Measurements from ENCODE around the gene ERGIC1.
A peak's percentile ranks its signal among the peaks of the same experiment; 100 is the strongest.

The ERGIC1 gene

DNA sequence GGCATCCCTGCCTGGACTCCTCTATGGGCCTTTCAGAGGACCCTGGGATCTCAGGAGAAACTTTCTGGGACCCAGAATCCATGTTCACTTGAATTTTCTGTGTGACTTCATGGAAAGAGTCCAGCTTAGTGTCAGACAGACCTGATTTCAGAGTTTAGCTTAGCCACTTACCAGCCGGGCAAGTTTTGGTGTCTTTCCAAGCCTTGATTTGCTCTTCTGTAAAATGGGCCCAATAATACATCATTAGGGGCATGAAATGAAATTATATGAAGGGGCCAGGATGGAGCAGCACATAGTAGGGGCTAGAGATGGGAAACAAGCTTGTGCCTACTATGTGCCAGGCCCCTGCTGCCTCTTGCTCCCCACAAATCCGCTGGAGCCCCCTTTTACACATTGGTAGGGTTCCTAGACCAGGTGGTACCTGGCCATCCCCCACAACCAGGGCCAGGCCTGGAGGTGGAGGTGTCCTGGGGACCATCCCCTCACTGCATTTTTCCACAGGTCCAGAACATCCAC lies 92.0 kb downstream of the ERGIC1 start:
- DNase-seq: no peak

- DNase-seq: no peak
Observed at GRCh38 chr5:172926796-172927195, 92.7 kb downstream of the ERGIC1 start.

- no peak for DNase-seq
Observed at GRCh38 chr5:172929371-172929838, 95.4 kb downstream of the ERGIC1 start.

- DNase-seq: no peak
Observed at GRCh38 chr5:172931001-172931536, 97.0 kb downstream of the ERGIC1 start.

DNA sequence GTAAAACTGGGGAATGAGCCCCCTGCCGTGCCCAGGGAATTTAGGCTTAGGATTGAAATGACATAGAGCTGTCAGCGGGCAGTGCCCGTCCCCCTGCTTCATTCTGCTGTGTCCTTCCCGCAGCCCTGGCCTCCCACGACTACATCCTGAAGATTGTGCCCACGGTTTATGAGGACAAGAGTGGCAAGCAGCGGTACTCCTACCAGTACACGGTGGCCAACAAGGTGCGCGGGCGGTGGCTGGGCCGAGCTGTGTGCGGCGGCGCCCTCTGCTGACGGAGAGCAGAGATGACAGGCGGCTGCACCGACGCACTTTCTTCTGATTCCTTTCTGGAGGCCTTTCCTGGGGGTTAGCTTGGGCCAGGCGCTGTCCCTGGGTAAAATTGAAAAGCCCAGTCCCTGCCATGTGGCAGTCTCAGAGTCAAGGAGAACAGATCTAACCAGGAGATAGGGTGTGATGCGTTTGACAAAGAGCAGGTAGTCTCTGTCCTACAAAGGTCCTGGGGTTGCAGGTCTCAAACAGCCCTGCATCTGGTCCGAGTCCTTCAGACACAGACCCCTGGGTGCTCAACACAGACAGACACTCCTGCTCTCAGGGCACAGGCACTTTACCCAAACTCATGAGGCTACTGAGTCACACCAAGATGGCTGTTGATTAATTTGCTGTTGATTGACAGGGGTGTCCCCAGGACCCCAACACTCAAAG lies 98.4 kb downstream of the ERGIC1 start:
- DNase-seq: peak; percentile 72 to 77

DNA sequence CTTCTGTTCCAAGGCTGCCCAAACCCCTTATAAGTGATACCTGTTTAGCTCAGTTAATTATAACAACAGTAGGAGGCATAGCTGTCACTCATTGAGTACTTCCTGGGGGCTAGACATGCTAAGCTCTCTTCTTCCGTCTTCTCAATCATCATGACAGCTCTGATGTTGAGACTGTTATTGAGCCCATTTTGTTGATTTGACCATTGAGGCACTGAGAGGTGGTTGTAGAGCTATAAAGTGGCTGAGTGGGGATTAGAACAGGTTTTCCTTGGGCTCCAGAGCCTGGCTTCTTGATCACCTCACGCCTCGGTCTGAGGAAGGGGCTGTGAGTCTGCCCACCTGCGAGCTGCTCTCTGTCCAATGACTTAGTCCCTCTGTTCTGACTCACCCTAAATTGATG lies 99.2 kb downstream of the ERGIC1 start:
- DNase-seq: no peak

- DNase-seq: no peak
Observed at GRCh38 chr5:172935096-172935495, 101.0 kb downstream of the ERGIC1 start.

DNA sequence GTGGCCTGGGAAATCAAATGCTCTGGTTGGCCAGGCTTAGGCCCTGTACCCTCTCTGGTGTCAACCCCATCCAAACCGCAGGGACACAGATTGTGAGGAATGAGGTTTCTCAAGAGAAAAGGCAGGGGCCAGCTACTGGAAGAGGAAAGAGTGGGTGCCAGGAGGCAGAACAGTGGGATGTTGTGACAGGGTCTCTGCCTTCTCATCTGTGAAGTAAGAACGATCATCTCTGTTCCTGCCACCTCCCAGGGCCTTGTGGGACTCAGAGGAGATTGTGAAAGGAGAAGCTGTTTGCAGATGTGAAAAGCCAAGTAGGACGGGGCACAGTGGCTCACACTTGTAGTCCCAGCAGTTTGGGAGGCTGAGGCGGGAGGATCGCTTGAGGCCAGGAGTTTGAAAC lies 102.3 kb downstream of the ERGIC1 start:
- no peak for DNase-seq

DNA sequence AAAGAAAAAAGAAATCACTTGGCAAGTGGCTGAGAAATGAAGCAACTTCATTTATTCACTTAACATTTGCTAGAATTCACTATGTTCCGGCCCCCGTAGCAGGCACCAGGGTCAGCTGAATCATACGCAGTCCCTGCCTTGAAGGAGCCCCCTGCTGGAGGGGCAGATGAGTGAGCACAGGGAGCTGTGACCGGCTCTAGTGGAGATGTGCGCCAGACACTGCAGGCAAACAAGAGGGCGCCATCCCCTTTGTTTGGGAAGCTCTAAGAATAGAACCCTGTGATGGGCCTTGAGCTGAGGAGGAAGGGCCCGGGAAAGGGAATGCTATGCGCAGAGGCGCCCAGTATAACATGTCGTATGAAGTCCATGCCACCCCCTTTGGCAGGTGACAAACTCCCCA lies 105.0 kb downstream of the ERGIC1 start:
- DNase-seq: no peak

- no peak for DNase-seq
Observed at GRCh38 chr5:172939611-172940267, 105.7 kb downstream of the ERGIC1 start.

DNA sequence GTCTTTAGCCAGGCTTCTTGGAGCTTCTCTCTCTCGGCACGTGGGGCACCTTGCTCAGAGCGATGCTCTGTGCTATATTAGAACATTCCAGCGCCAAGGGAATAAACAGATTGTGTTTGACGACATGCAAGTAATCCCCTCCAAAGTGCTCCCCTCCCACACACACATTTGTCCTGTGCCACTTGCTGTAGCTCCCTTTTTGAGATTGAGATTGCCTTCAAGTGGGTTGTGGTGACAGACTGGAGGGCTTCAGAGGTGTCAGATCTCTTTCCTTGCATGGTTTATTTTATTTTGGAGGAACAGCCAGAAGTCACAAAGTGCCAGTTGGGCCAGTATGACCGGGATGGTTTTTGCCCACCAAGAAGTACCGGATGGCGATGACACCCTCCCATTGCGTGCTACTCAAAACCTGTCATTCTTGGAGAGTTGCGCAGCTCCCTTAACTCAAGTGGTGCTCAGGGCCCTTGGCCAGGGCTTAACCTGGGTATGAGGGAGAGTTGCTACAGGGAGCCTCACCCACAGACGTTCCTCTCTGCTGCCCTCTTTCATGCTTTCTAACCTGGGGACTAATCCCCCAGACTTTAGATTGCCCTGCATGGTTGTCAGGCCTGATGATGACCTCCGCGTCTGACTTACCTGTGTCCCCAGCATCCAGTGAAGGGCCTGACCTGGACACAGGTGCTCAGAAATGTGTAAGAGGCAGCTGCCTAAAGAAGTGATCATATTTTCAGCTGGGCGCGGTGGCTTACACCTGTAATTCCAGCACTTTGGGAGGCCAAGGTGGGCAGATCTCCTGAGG lies 106.4 kb downstream of the ERGIC1 start:
- no peak for DNase-seq

DNA sequence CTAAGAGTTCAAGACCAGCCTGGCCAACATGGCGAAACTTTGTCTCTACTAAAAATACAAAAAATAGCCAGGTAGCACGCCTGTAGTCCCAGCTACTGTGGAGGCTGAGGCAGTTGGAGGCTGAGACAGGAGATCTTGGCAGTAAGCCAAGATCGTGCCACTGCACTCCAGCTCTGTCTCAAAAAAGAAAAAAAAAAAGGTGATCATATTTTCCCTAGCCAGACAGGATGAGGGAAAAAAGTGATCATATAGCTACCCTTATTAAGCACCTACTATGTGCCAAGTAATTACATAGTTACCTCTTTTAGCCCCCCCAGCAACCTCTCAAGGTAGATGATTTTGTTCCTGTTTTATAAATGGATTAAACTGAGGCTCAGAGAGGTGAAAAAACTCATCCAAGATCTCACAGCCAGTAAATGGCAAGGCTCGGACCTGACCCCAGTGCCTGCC lies 107.0 kb downstream of the ERGIC1 start:
- DNase-seq: no peak

DNA sequence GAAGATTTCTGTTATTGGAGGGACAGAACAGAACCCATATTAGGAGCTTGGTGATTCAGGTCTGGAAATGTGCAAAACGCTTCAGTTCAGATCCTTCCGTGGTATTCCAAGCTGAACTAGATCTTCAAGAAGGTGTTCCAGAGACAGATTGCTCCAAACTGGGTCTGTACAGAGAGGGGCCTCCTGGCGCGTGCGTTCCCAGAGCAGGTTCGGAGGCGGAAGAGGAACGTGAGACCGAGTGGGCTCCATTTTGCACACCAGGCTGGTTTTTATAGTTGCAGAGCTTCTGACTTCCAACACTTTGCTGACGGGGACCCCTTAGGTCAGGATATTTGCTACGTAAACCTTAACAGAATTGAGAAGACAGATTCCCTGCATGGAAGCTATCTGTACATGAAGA lies 108.5 kb downstream of the ERGIC1 start:
- no peak for DNase-seq

- DNase-seq: no peak
Observed at GRCh38 chr5:172943283-172943841, 109.3 kb downstream of the ERGIC1 start.

- DNase-seq: no peak
Observed at GRCh38 chr5:172943906-172944305, 109.9 kb downstream of the ERGIC1 start.

DNA sequence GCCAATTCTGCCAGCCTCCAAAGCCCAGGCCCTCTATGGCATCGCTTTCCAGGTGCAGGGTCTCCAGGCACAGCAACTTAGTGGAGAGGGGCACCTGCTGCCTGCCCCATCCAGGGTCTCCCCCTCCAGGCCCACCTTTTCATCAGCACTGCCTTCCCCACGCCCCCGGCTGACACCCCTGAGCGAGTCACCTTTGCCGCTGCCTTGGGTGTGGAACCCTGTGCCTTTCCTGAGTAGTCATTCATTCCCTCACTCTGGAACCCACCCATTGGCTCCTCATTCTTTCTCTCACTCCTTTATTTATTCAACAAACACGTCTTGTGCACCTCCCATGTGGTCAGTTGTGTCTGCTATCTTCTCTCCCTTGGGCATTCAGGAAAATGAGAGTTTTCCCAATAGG lies 110.7 kb downstream of the ERGIC1 start:
- no peak for DNase-seq

DNA sequence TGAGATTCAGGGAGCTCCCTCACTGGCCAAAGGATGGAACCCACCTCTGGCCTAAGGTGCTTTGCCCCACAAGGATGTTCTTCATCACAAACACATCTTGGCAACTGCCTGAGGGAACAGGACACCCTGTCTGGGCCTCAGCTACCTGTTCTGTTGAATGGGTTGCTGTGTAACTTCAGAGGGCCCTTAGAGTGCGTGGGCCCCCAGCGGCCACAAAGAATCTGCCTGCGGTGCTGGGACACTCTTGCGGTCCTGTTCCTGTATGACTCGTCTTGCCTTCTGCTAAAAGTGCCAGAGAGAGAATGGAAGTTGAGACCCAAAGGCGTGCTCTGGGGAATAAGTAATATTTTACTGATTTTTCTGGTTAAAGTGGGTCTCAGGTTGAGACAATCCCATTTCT lies 111.1 kb downstream of the ERGIC1 start:
- no peak for DNase-seq

DNA sequence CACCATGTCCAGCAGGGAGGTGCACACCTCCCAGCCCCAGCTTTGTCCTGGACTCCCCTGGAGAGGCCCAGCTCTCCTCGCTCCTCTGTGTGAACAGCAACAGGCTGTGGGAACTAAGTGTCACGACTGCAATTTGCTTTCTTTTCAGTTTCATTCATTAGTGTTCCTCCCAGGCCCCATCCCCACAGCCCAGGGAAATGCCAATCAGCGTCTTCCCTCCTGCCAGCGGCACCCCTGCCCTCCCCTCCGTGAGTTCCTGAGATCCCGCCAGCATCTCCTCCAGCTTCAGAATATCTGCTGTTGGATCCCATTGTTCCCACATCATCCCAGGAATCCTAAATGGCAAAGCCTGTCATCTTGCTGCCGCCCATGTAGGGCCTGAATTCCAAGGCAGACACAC lies 112.1 kb downstream of the ERGIC1 start:
- no peak for DNase-seq

DNA sequence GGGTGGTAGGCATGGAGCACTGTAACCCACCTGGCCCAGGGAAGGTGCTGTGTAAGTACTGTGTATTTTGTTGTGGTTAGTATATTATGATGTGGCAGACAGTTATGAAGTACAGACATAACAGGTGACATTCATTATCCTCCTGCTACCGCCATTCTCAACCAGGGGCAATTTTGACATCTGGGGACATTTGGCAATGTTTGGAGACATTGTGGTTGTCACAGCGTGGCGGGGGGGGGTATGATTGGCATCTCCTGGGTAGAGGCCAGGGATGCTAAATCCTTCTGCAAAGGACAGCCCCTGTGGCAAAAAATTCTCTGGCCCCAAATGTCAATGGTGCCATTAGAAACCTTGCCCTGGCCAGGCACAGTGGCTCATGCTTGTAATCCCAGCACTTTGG lies 115.4 kb downstream of the ERGIC1 start:
- no peak for DNase-seq

DNA sequence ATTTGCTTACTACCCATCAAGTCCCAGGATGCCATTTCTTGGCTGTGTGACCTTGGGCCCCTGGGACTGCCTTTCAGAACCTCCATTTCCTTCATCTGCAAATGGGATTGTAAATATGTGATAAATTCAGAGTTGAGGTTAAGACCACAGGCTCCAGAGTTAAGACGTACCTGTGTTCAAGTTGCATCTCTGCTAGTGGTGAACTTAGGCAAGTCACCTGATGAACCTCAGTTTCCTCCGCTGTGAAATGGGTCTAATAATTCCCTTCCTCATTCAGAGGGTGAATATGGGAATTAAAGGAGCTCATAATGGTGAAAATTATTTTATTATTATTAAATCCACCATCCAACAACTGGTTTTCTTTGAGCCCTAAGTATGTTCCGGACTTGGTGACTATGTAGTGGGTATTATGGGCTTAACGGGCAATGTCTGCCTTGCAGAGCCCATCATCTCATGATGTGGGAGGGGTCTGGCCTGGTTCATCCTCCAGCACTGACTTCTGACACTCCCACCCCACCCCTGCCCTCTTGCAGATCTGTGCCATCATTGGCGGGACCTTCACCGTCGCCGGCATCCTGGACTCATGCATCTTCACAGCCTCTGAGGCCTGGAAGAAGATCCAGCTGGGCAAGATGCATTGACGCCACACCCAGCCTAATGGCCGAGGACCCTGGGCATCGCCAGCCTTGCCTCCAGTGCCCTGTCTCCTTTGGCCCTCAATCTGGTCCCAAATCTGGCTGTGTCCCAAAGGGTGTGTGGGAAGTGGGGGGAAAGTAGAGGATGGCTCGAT lies 116.3 kb downstream of the ERGIC1 start:
- DNase-seq: no peak

- DNase-seq: no peak
Observed at GRCh38 chr5:172951371-172952033, 117.5 kb downstream of the ERGIC1 start.

Data from CD4-positive, alpha-beta T cell treated with Interferon alpha-2 for 1 hour (primary cell).